Mesenchymal stem cell (in vitro differentiated cells and primary cell): Measurements from ENCODE around the gene DTNBP1.

Experiments
- DNase-seq: peaks from one replicate; pipeline ENCODE4 v3.0.0-alpha.2; 2013
- H2AFZ ChIP-seq: one replicate; pipeline ENCODE4 v1.6.1; 2013; ENCODE audit warnings: low read depth, mild to moderate bottlenecking, control low read depth, inconsistent platforms, low read length, moderate library complexity
- H2AK5ac ChIP-seq: 2 replicates; pipeline ENCODE4 v1.6.1; 2013; ENCODE audit warnings: low read length, moderate library complexity, mild to moderate bottlenecking, inconsistent platforms; ENCODE audit not compliant: severe bottlenecking
- H2BK120ac ChIP-seq: one replicate; pipeline ENCODE4 v1.6.1; 2013; ENCODE audit warnings: low read depth, mild to moderate bottlenecking, inconsistent platforms, low read length, moderate library complexity
- H2BK12ac ChIP-seq, 2 experiments: one replicate each; pipeline ENCODE4 v1.6.1; 2013; ENCODE audit warnings: inconsistent platforms in 2 of 2, low read length in 2 of 2, mild to moderate bottlenecking in 2 of 2, moderate library complexity in 2 of 2, control low read depth in 1 of 2
- H2BK15ac ChIP-seq: one replicate; pipeline ENCODE4 v1.6.1; 2013; ENCODE audit warnings: mild to moderate bottlenecking, low read depth, inconsistent platforms; ENCODE audit not compliant: poor library complexity, severe bottlenecking
- H2BK5ac ChIP-seq: 2 replicates; pipeline ENCODE4 v1.6.1; 2013; ENCODE audit warnings: low read depth, mild to moderate bottlenecking, low read length, control low read depth, inconsistent platforms; ENCODE audit not compliant: poor library complexity, severe bottlenecking
- H3K14ac ChIP-seq, 2 experiments: one replicate each; pipeline ENCODE4 v1.6.1; 2013; ENCODE audit warnings: inconsistent platforms in 2 of 2, low read length in 2 of 2, control low read depth in 1 of 2, mild to moderate bottlenecking in 1 of 2, moderate library complexity in 1 of 2
- H3K18ac ChIP-seq, 2 experiments: one replicate each; pipeline ENCODE4 v1.6.1; 2013; ENCODE audit warnings: inconsistent platforms in 2 of 2, low read length in 2 of 2, control low read depth in 1 of 2, low read depth in 1 of 2, mild to moderate bottlenecking in 1 of 2
- H3K23ac ChIP-seq, 2 experiments: one replicate each; pipeline ENCODE4 v1.6.1; 2013; ENCODE audit warnings: inconsistent platforms in 2 of 2, low read length in 2 of 2, mild to moderate bottlenecking in 2 of 2, moderate library complexity in 2 of 2, control low read depth in 1 of 2
- H3K27ac ChIP-seq: 2 replicates; pipeline ENCODE4 v1.5.1; 2013; ENCODE audit warnings: mild to moderate bottlenecking, moderate library complexity, low read length, control low read depth, inconsistent platforms; ENCODE audit not compliant: poor library complexity, severe bottlenecking
- H3K27me3 ChIP-seq, 2 experiments: 2 replicates each; pipeline versions ENCODE4 v1.6.1 to v1.7.0; 2013; ENCODE audit warnings: low read length in 2 of 2, mild to moderate bottlenecking in 2 of 2, moderate library complexity in 2 of 2, control low read depth in 1 of 2, inconsistent platforms in 1 of 2; ENCODE audit not compliant: control insufficient read depth in 1 of 2, insufficient read depth in 1 of 2
- H3K36me3 ChIP-seq, 2 experiments: 2 replicates each; pipeline versions ENCODE4 v1.6.1 to v1.7.0; 2013; ENCODE audit warnings: low read length in 2 of 2, control low read depth in 1 of 2, inconsistent platforms in 1 of 2, low read depth in 1 of 2, mild to moderate bottlenecking in 1 of 2; ENCODE audit not compliant: insufficient read depth in 2 of 2, control insufficient read depth in 1 of 2
- H3K4ac ChIP-seq, 2 experiments: one replicate each; pipeline ENCODE4 v1.6.1; 2013; ENCODE audit warnings: inconsistent platforms in 2 of 2, low read length in 2 of 2, mild to moderate bottlenecking in 2 of 2, moderate library complexity in 2 of 2, control low read depth in 1 of 2, low read depth in 1 of 2
- H3K4me1 ChIP-seq: 2 replicates; pipeline ENCODE4 v1.6.1; 2013; ENCODE audit warnings: low read depth, low read length, control low read depth; ENCODE audit not compliant: control insufficient read depth, insufficient read depth
- H3K4me2 ChIP-seq: 2 replicates; pipeline ENCODE4 v1.6.1; 2013; ENCODE audit warnings: low read length, mild to moderate bottlenecking, inconsistent platforms; ENCODE audit not compliant: poor library complexity, severe bottlenecking
- H3K4me3 ChIP-seq, 2 experiments: 2 replicates each; pipeline versions ENCODE4 v1.5.1 to v1.7.0; 2013; ENCODE audit warnings: low read length in 2 of 2, mild to moderate bottlenecking in 2 of 2, control low read depth in 1 of 2, low read depth in 1 of 2; ENCODE audit not compliant: insufficient read depth in 1 of 2
- H3K79me1 ChIP-seq: replicated peaks from 2 replicates; pipeline ENCODE4 v1.6.1; 2013; ENCODE audit warnings: mild to moderate bottlenecking, control low read depth, low read length, inconsistent platforms; ENCODE audit not compliant: poor library complexity, severe bottlenecking
- H3K9ac ChIP-seq: 2 replicates; pipeline ENCODE4 v1.7.0; 2013; ENCODE audit warnings: mild to moderate bottlenecking, low read length, moderate library complexity
- H3K9me3 ChIP-seq: 2 replicates; pipeline ENCODE4 v1.7.0; 2013; ENCODE audit warnings: mild to moderate bottlenecking, low read length; ENCODE audit not compliant: control insufficient read depth
- H4K8ac ChIP-seq: one replicate; pipeline ENCODE4 v1.6.1; 2013; ENCODE audit warnings: inconsistent platforms, mild to moderate bottlenecking, low read length, moderate library complexity
- H4K91ac ChIP-seq: one replicate; pipeline ENCODE4 v1.6.1; 2013; ENCODE audit warnings: mild to moderate bottlenecking, low read length, inconsistent platforms
- WGBS: methylation state at CpG from one replicate; pipeline ENCODE4 v1.1.7; 2013; ENCODE audit warnings: mixed read lengths; 5-methylcytosine and 5-hydroxymethylcytosine counted together

The DTNBP1 gene

DNA sequence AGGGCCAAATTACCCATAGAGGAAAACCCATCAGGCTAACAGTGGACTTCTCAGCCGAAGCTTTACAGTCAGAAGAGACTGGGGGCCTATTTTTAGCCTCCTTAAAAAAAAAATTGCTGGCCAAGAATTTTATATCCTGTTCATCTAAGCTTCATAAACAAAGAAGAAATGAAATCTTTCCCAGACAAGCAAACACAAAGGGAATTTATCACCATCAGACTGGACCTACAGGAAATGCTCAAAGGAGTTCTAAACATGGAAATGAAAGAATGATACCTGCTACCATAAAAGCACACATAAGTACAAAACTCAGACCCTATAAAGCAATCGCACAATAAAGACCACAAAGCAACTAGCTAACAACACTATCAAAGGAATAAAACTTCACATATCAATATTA lies 19.3 kb downstream of the DTNBP1 start:
- Histone ChIP-seq H3K4me1 (peaks cover 1% of the 10 kb centered on the region), H3K79me1 (peaks cover 22% of the 10 kb centered on the region)
- 95% methylated on average over 2 of the region's 2 CpGs for WGBS

GRCh38 chr6:15642276-15642675 lies 20.6 kb downstream of the DTNBP1 start:
- Histone ChIP-seq H4K91ac (no peak overlapping the region), H2AK5ac (no peak overlapping the region), H3K4me3 (no peak overlapping the region), H3K4ac (no peak overlapping the region), H3K27me3 (no peaks in the 10 kb centered on the region), H2AFZ (no peak overlapping the region), H3K36me3 (peaks cover 13% of the 10 kb centered on the region in 2 experiments), H2BK12ac (no peak overlapping the region), H3K4me1 (peaks cover 1% of the 10 kb centered on the region), H3K9ac (no peak overlapping the region), H3K14ac (no peak overlapping the region), H3K79me1 (peaks cover 20% of the 10 kb centered on the region), H3K9me3 (peaks cover 14% of the 10 kb centered on the region), H3K4me2 (no peak overlapping the region), H2BK15ac (no peak overlapping the region), H3K18ac (no peak overlapping the region), H2BK5ac (no peak overlapping the region), H3K27ac (no peak overlapping the region), H2BK120ac (no peak overlapping the region), H3K23ac (no peak overlapping the region), H4K8ac (no peak overlapping the region)
- 45% methylated on average over 4 of the region's 4 CpGs for WGBS
- DNase-seq: no peak

More for the DNA sequence above, 19.3 kb downstream of the DTNBP1 start:
- Histone ChIP-seq H3K9me3 (peaks cover 20% of the 10 kb centered on the region), H3K27me3 (no peaks in the 10 kb centered on the region), H2AFZ (no peak overlapping the region), H4K91ac (no peak overlapping the region), H2BK12ac (no peak overlapping the region), H2BK15ac (no peak overlapping the region), H3K27ac (no peak overlapping the region), H3K36me3 (peaks cover 9 to 13% of the 10 kb centered on the region in 2 experiments), H2AK5ac (no peak overlapping the region), H3K14ac (no peak overlapping the region), H3K9ac (no peak overlapping the region), H3K18ac (no peak overlapping the region), H2BK5ac (no peak overlapping the region), H3K4ac (no peak overlapping the region), H3K4me2 (no peak overlapping the region), H3K4me3 (no peak overlapping the region), H3K23ac (no peak overlapping the region), H2BK120ac (no peak overlapping the region), H4K8ac (no peak overlapping the region)
- DNase-seq: no peak

DNA sequence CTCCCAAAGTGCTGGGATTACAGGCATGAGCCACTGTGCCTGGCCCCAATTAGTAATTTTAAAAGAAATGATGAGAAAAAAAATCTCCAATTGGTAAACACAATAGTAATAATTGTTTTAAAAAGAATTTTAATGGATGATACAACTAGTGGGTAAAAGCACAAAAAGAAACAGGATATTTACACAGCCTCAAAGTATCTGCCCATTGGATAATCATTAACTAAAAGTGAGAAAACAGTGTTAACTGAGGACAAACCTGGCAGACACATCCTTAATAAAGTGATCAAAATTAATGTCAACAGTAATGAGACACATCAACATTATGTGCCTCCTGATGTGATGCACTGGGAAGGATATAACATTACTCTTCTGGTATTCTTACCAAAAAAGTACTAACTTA lies 24.5 kb downstream of the DTNBP1 start:
- Histone ChIP-seq H3K14ac (no peak overlapping the region), H2BK12ac (no peak overlapping the region), H3K27me3 (no peaks in the 10 kb centered on the region), H3K27ac (no peak overlapping the region), H2AFZ (no peak overlapping the region), H3K4me2 (no peak overlapping the region), H3K18ac (no peak overlapping the region), H2BK15ac (no peak overlapping the region), H3K9ac (no peak overlapping the region), H4K91ac (no peak overlapping the region), H3K4me3 (no peak overlapping the region), H2BK120ac (no peak overlapping the region), H3K79me1 (peaks cover 18% of the 10 kb centered on the region), H4K8ac (no peak overlapping the region), H3K36me3 (peaks cover 13 to 32% of the 10 kb centered on the region in 2 experiments), H3K4ac (no peak overlapping the region), H2BK5ac (no peak overlapping the region), H3K9me3 (peaks cover 6% of the 10 kb centered on the region), H3K23ac (no peak overlapping the region), H3K4me1 (peaks cover 1% of the 10 kb centered on the region), H2AK5ac (no peak overlapping the region)
- DNase-seq: no peak

DNA sequence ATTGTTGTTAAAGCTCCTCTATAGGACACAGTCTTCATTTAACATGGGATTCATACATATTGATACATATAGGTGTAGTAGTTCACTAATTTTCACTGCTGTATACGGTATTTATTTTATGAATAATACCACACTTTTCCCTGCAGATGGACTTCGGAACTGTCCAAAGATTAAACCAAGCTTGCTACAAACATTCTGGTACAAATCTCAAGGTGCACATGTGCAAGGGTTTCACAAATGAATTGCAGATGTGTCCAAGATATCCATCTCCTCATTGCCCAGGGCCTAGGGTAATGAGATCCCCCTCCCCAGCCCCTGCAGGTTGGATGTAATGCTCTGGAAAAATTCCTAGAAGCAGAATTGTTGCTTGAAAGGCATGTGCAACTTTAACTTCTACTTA lies 31.4 kb downstream of the DTNBP1 start:
- no peaks in the 10 kb centered on the region for H3K27me3 ChIP-seq
- H3K27ac ChIP-seq: no peak overlapping the region
- no peak overlapping the region for H4K91ac ChIP-seq
- H3K4me2 ChIP-seq: no peak overlapping the region
- H3K9me3 ChIP-seq: no peaks in the 10 kb centered on the region
- no peak overlapping the region for H3K23ac ChIP-seq
- H2AK5ac ChIP-seq: no peak overlapping the region
- peaks cover 0 to 17% of the 10 kb centered on the region in 2 experiments for H3K36me3 ChIP-seq
- H3K4ac ChIP-seq: no peak overlapping the region
- H2BK5ac ChIP-seq: no peak overlapping the region
- no peak overlapping the region for H3K9ac ChIP-seq
- no peak overlapping the region for H3K14ac ChIP-seq
- no peak overlapping the region for H2AFZ ChIP-seq
- no peaks in the 10 kb centered on the region for H3K4me1 ChIP-seq
- no peak overlapping the region for H3K18ac ChIP-seq
- no peak overlapping the region for H2BK120ac ChIP-seq
- H4K8ac ChIP-seq: no peak overlapping the region
- no peak overlapping the region for H2BK12ac ChIP-seq
- DNase-seq: no peak
- 93% methylated on average over 2 of the region's 2 CpGs for WGBS
- H3K79me1 ChIP-seq: peaks cover 3% of the 10 kb centered on the region
- no peak overlapping the region for H3K4me3 ChIP-seq
- H2BK15ac ChIP-seq: no peak overlapping the region
